HG03175 (cell line): ENCODE results near the gene KCNIP1.

ENCODE experiments used
- ATAC-seq: cut with Tn5 transposase; IDR thresholded peaks from one replicate; pipeline ENCODE4 v1.9.1; 2021; ENCODE audit warnings: mild to moderate bottlenecking, moderate library complexity; ENCODE audit not compliant: unreplicated experiment

Gene KCNIP1

GRCh38 chr5:170590566-170590965, 86.7 kb downstream of the KCNIP1 start:
- no peak for ATAC-seq

- no peak for ATAC-seq
Measured at GRCh38 chr5:170591054-170591453, 87.2 kb downstream of the KCNIP1 start.

GRCh38 chr5:170596482-170597044, 92.7 kb downstream of the KCNIP1 start:
- ATAC-seq, result no peak

- ATAC-seq, result no peak
Measured at GRCh38 chr5:170597109-170597751, 93.4 kb downstream of the KCNIP1 start.

GRCh38 chr5:170597872-170598271, 94.1 kb downstream of the KCNIP1 start:
- ATAC-seq, result no peak

GRCh38 chr5:170599756-170600155, 95.9 kb downstream of the KCNIP1 start:
- no peak for ATAC-seq

- no peak for ATAC-seq
Measured at GRCh38 chr5:170601619-170602018, 97.8 kb downstream of the KCNIP1 start.

- ATAC-seq, result no peak
Measured at GRCh38 chr5:170603109-170603508, 99.3 kb downstream of the KCNIP1 start.

GRCh38 chr5:170603578-170604565, 100.1 kb downstream of the KCNIP1 start:
- peak; percentile 56 for ATAC-seq

GRCh38 chr5:170606941-170607340, 103.1 kb downstream of the KCNIP1 start:
- no peak for ATAC-seq

- ATAC-seq, result no peak
Measured at GRCh38 chr5:170611449-170612090, 107.8 kb downstream of the KCNIP1 start.

- no peak for ATAC-seq
Measured at GRCh38 chr5:170612256-170612678, 108.4 kb downstream of the KCNIP1 start.

- no peak for ATAC-seq
Measured at GRCh38 chr5:170614065-170614490, 110.3 kb downstream of the KCNIP1 start.

GRCh38 chr5:170614720-170615119, 110.9 kb downstream of the KCNIP1 start:
- ATAC-seq, result no peak

- ATAC-seq, result no peak
Measured at GRCh38 chr5:170617533-170618490, 114.0 kb downstream of the KCNIP1 start.

GRCh38 chr5:170619869-170620268, 116.0 kb downstream of the KCNIP1 start:
- ATAC-seq, result no peak

- ATAC-seq, result no peak
Measured at GRCh38 chr5:170622933-170623332, 119.1 kb downstream of the KCNIP1 start.

GRCh38 chr5:170623576-170624181, 119.9 kb downstream of the KCNIP1 start:
- ATAC-seq, result no peak
